Measurements from ENCODE around the gene DHRS7B.

Gene DHRS7B

GRCh38 chr17:21167303-21167702, 40.5 kb downstream of the DHRS7B start:
- Histone ChIP-seq H3K9ac (no peak overlapping the region), H3K27me3 (ENCODE audit: insufficient read depth, low read depth) (no peaks in the 10 kb centered on the region), H3K4me1 (ENCODE audit: low read depth, poor library complexity, severe bottlenecking) (peaks cover 3% of the 10 kb centered on the region), H3K79me2 (ENCODE audit: insufficient read depth, low read depth) (no peaks in the 10 kb centered on the region), H3K27ac (no peak overlapping the region), H3K36me3 (ENCODE audit: insufficient read depth) (no peaks in the 10 kb centered on the region), H2AFZ (ENCODE audit: low read depth) (no peak overlapping the region), H3K4me2 (no peak overlapping the region), H4K20me1 (ENCODE audit: insufficient read depth) (no peaks in the 10 kb centered on the region), H3K4me3 (IDR thresholded peaks at IDR 0.05; ENCODE audit: insufficient read depth, low read depth, low read length) (no peak overlapping the region)
- no peak for TF ChIP-seq CTCF (conservative IDR thresholded peaks at IDR 0.05; ENCODE audit: low read depth, low read length)

DNA sequence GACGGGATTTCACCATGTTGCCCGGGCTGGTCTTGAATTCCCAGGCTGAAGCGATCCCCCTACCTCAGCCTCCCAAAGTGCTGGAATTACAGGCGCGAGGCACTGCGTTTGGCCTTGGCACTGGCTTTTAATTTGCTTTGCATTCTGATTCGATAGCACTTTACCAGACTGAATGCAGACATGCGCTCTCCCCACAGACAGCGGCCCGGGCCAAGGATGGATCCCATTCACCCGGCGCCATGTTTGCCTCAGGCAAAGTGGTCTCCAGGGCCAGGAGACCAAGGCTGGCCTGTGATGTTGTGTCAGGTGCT, 41.7 kb downstream of the DHRS7B start:
- Histone ChIP-seq H3K36me3 (ENCODE audit: insufficient read depth) (no peaks in the 10 kb centered on the region), H4K20me1 (ENCODE audit: insufficient read depth) (no peaks in the 10 kb centered on the region)
- no peak for TF ChIP-seq CTCF (conservative IDR thresholded peaks at IDR 0.05; ENCODE audit: low read depth, low read length)

DNA sequence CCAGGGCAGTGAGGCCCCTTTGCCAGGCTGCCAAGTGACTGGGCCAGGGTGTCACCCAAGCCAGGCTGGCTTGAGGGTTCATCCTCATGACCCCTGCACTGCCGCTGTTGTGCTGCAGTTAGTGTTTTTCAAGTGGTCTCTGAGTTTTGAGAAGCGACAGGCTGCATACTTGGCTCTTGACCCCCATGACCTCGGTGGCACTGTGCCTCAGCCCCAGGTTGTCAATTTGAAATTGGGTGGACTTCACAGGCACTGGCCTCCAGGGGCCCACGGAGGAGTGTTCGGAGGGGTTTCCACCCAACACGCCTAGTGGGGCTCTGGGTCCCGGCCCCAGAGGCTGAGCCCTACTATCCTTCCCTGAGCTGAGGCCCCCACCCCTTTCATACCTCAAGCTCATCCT, 42.7 kb downstream of the DHRS7B start:
- Histone ChIP-seq H3K36me3 (ENCODE audit: insufficient read depth) (no peaks in the 10 kb centered on the region), H3K27me3 (ENCODE audit: insufficient read depth, low read depth) (no peaks in the 10 kb centered on the region), H3K4me1 (ENCODE audit: low read depth, poor library complexity, severe bottlenecking) (peaks cover 3% of the 10 kb centered on the region), H4K20me1 (ENCODE audit: insufficient read depth) (no peaks in the 10 kb centered on the region), H3K27ac (no peak overlapping the region), H2AFZ (ENCODE audit: low read depth) (no peak overlapping the region), H3K79me2 (ENCODE audit: insufficient read depth, low read depth) (no peaks in the 10 kb centered on the region), H3K4me3 (IDR thresholded peaks at IDR 0.05; ENCODE audit: insufficient read depth, low read depth, low read length) (no peak overlapping the region), H3K4me2 (no peak overlapping the region), H3K9ac (no peak overlapping the region)
- TF ChIP-seq CTCF (conservative IDR thresholded peaks at IDR 0.05; ENCODE audit: low read depth, low read length) = no peak

More for the DNA sequence above, 41.7 kb downstream of the DHRS7B start:
- no peak overlapping the region for H3K9ac ChIP-seq
- H3K4me3 ChIP-seq (IDR thresholded peaks at IDR 0.05; ENCODE audit: insufficient read depth, low read depth, low read length) = no peak overlapping the region
- H3K79me2 ChIP-seq (ENCODE audit: insufficient read depth, low read depth) = no peaks in the 10 kb centered on the region
- no peak overlapping the region for H3K4me2 ChIP-seq
- H3K27me3 ChIP-seq (ENCODE audit: insufficient read depth, low read depth) = no peaks in the 10 kb centered on the region
- H3K4me1 ChIP-seq (ENCODE audit: low read depth, poor library complexity, severe bottlenecking) = peaks cover 3% of the 10 kb centered on the region
- H2AFZ ChIP-seq (ENCODE audit: low read depth) = no peak overlapping the region
- no peak overlapping the region for H3K27ac ChIP-seq

DNA sequence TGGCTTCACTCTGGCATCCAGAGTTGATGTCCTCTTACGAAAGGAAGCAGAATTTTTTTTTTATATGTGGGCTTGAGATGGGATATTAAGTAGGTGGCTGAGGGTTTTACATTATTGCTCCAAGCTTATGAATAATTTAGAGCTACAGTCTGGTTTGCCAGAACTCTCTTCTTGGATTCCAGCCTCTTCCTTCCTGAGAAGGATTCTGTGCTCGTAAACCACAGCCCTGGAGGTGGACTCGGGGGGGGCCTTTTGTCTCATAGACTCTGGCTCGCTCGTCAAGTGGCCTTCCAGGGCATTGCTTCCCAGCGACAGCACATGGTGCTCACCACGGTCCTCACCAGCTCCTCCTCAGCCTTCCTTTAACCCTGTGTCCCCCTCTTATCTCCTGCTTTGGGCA, 44.0 kb downstream of the DHRS7B start:
- H4K20me1 ChIP-seq (ENCODE audit: insufficient read depth) = no peaks in the 10 kb centered on the region
- no peak overlapping the region for H3K4me3 ChIP-seq (IDR thresholded peaks at IDR 0.05; ENCODE audit: insufficient read depth, low read depth, low read length)
- no peak overlapping the region for H3K4me2 ChIP-seq
- H3K9ac ChIP-seq = no peak overlapping the region
- peaks cover 3% of the 10 kb centered on the region for H3K4me1 ChIP-seq (ENCODE audit: low read depth, poor library complexity, severe bottlenecking)
- TF ChIP-seq CTCF (conservative IDR thresholded peaks at IDR 0.05; ENCODE audit: low read depth, low read length) = no peak
- no peaks in the 10 kb centered on the region for H3K27me3 ChIP-seq (ENCODE audit: insufficient read depth, low read depth)
- no peaks in the 10 kb centered on the region for H3K79me2 ChIP-seq (ENCODE audit: insufficient read depth, low read depth)
- H3K27ac ChIP-seq = no peak overlapping the region
- no peak overlapping the region for H2AFZ ChIP-seq (ENCODE audit: low read depth)
- H3K36me3 ChIP-seq (ENCODE audit: insufficient read depth) = no peaks in the 10 kb centered on the region
